CD4-positive, alpha-beta T cell treated with Interleukin-4 for 4 hours (primary cell): ENCODE results near the gene SRL.

ENCODE experiments used
- DNase-seq: peaks from one replicate; pipeline ENCODE4 v3.0.0-alpha.2; 2020

The SRL gene

DNA sequence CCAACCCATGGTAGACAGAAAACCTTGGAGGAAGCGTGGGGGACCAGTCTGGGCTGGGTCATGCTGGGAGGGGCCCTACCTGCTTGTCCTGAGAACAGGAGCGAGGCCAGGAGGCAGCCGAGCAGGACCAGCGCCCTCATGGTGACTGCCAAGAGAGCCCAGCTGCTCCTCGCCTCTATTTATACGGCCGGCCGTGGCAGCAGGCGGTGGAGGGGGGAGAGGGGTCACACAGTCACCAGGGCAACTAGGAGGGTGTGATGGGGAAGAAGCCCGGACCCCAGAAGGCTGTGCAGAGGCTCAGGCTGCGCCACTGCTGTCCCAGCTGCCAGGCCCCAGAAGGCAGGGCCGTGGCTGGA, at the start of gene SRL:
SRL (minus strand) TSS at position 153 of the 356 bp plus-strand sequence; CDS start at position 140, 13 bp downstream.
- no peak for DNase-seq

- no peak for DNase-seq
Observed at GRCh38 chr16:4290236-4290830, 48.5 kb upstream of the SRL start.

DNA sequence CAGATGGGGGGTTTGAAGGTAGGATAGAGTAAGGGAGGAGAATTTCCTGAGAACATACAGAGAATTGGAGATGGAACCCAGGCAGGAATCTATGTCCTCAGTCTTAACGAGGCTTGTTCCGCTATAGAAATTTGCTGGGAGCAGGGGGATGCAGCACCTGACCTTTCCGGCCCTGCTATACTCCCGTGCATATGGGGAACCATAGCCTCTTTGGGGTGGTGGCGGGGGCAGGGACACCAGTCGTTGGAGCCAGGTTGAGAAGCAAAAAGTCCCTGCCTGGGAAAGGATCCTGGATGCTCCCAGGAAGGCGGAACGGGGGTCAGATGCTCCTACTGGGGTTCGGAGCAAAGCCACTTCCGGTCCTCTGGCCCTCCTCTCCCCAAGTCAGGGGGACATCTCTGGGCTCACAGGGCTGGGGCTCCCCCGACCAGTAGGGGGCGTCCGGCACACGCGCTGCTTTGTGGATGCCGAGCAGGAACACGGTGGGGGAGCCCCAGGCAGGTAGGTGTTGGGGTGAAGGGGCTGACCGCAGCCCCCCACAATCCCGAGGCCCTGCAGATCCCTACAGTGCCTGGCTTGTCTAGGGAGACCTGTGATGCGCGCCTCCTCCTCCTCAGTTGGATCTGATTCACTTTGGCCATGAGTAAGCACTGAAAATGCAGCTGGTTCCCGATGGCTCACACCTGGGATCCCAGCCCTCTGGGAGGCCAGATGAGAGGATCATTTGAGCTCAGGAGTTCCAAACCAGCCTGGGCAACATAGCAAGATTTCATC, 46.5 kb upstream of the SRL start:
- DNase-seq, result peak; percentile 71

GRCh38 chr16:4285167-4285566, 43.3 kb upstream of the SRL start:
- DNase-seq, result no peak

DNA sequence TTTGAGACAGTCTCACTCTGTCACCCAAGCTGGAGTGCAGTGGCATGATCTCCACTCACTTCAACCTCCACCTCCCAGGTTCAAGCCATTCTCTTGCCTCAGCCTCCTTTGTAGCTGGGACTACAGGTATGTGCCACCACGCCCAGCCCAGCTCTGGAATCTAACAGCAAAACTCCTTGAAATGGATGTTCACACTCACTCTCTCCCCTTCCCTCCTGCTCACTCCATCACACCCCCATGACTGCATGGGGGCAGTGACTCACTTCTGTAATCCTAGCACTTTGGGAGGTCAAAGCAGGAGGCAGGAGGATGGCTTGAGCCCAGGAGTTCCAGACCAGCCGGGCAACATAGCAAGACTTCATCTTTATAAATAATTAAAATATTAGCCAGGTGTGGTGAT, 42.1 kb upstream of the SRL start:
- no peak for DNase-seq

DNA sequence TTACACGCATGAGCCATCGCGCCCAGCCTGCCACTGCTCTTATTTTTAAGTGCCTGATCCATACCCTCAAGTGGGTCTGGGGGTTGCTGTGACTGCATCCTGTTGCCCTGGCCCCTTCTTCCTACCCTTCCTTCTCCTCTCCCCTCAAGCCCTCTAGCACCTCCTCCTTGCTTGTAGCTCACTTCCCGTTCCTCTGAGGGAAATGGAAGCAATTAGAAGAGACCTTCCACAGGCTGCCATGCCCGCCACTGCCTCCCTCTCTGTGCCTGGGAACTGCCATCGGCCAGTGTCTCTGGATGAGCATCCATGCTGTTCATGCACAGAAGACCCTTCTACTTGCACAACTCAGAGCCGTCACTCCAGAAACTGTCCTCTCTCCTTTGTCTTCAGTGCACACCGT, 41.6 kb upstream of the SRL start:
- no peak for DNase-seq

GRCh38 chr16:4280625-4281024, 38.7 kb upstream of the SRL start:
- no peak for DNase-seq

DNA sequence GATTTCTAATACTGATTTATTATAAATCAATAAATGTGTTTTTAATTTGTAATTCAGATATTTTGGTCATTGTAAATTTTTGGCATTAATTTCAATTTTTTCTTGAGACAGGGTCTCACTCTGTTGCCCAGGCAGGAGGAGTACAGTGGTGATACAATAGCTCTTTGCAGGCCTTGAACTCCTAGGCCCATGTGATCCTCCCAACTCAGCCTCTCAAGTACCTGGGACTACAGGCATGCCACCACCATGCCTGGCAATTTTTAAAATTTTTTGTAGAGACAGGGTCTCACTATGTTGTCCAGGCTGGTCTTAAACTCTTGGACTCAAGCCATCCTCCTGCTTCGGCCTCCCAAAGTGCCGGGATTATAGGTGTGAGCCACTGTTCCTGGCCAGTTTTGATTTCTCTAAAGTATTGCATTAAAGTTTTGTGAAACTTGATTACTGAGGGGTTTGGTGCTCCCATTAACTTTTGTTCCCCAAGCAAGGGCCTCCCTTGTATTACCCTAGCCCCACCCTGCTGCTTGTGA, 36.2 kb upstream of the SRL start:
- DNase-seq, result no peak

- DNase-seq, result no peak
Observed at GRCh38 chr16:4275861-4276260, 34.0 kb upstream of the SRL start.

DNA sequence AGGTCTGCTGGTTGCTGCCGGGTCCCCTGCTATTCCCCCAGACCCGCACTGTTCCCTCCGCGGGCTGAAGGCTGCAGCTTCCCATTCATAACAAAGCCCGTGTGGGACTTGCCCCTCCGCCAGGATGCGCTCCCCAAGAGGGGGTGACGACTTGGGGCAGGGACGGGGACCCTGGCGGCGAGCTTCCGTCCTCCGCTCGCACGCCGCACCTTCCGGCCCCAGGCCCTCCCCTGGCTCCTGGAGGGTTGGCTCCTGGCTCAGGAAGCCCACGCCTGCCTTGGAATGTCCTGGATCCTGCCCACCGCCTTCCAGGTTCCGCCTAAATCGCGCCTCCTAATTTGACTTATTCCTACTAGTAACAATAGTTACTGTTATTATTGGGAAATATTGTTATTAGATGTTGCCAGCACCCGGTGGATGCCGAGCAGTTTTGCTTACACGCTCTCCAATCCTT, 32.0 kb upstream of the SRL start:
- DNase-seq, result peak; percentile 23

- DNase-seq, result peak; percentile 10
Observed at GRCh38 chr16:4272114-4272956, 30.5 kb upstream of the SRL start.

GRCh38 chr16:4271176-4272113, 29.6 kb upstream of the SRL start:
- DNase-seq, result peak; percentile 88

DNA sequence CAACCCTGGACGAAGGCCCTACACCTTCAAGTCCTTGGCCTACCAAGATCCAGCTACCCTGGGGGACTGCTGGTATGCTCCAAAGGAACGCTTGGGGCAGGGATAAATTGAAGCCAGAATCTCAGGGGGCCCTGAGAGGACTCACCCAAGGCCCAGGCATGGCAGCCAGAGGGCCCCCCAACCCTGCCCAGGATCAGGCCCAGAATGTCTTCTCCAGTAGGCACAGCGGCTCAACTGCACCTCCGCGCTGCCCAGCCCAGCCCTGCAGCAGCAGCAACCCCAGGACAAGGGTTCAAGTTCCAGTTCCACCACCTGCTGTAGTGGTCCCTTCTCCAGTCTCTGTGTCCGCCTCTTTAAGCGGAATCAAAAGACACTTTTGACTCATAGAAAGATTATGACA, 28.7 kb upstream of the SRL start:
- DNase-seq, result no peak

DNA sequence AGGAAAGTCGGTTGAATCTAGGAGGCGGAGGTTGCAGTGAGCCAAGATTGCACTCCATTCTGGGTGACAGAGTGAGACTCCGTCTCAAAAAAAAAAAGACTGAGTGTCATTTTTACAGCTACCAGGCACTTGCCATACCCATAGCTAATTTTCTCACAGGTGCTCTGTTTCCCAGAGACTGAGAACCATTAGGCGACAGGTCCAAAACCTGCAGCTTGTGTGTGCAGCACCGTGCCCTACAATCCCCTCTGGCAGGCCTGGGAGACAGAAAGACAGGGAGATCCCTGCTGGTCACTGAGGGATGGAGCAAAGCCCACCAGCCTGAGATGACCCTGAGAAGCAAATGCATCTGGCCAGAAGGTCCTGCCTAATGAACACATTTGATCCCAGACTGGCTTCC, 28.2 kb upstream of the SRL start:
- no peak for DNase-seq

GRCh38 chr16:4266372-4266771, 24.5 kb upstream of the SRL start:
- DNase-seq, result no peak

- DNase-seq, result no peak
Observed at GRCh38 chr16:4265676-4266075, 23.8 kb upstream of the SRL start.

GRCh38 chr16:4264546-4264945, 22.7 kb upstream of the SRL start:
- DNase-seq, result no peak

GRCh38 chr16:4263504-4264436, 21.9 kb upstream of the SRL start:
- no peak for DNase-seq

DNA sequence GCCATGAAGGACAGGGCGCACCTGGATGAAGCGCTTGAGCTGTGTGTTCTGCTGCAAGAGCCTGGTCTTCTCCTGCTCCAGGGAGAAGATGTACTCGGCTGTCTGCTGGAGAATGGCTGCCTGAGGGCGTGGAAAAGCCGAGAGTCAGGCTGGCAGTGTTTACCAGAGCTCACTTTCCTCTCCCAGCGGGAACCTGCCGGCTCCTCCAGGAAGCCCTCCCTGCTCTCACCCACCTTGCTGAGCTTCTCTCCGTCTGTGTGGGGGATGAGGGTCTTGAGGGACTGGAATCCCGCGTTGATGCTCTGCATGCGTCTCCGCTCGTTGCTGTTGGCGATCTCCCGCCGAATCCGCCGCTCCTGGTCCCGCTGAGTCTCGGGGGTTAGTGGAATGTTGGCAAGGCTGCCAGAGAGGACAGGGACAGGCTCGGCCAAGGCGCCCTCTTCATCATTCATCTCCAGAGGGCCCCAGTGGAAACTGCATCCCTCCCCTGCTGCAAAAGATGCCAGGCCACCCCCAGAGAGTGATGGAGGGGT, 20.5 kb upstream of the SRL start:
- DNase-seq, result no peak

- DNase-seq, result no peak
Observed at GRCh38 chr16:4261557-4262172, 19.8 kb upstream of the SRL start.
